Stimulated activated CD8-positive, alpha-beta memory T cell treated with anti-CD3 and anti-CD28 coated beads, Interleukin-15, amount 100 ng/mL, for 4 hours (primary cell): ENCODE measurements around the gene GDF2.

ENCODE experiments used
- DNase-seq, 2 donors: peaks; one replicate each; pipeline ENCODE4 v3.0.0-alpha.2; 2020; ENCODE audit warnings: low read depth in 2 of 2

GDF2 gene

GRCh38 chr10:47351899-47352815, 29.9 kb downstream of the GDF2 start:
- DNase-seq = no peak

DNA sequence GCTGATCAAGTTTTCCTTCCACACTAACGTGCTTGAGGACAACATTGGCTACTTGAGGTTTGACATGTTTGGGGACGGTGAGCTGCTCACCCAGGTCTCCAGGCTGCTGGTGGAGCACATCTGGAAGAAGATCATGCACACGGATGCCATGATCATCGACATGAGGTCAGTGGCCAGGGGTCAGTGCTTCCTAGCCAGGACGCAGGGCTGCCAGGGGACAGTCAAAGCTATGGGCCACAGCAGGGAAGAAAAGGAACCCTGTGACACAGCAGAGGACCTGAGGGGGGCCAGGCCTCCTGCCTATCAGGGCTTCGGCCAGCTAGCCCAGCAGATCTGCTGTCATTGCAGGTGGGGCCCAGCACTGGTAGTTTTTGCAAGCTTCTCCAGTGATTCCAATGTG, 31.1 kb downstream of the GDF2 start:
- no peak for DNase-seq

GRCh38 chr10:47354165-47354564, 31.9 kb downstream of the GDF2 start:
- DNase-seq = no peak

GRCh38 chr10:47354900-47355299, 32.6 kb downstream of the GDF2 start:
- DNase-seq = no peak

DNA sequence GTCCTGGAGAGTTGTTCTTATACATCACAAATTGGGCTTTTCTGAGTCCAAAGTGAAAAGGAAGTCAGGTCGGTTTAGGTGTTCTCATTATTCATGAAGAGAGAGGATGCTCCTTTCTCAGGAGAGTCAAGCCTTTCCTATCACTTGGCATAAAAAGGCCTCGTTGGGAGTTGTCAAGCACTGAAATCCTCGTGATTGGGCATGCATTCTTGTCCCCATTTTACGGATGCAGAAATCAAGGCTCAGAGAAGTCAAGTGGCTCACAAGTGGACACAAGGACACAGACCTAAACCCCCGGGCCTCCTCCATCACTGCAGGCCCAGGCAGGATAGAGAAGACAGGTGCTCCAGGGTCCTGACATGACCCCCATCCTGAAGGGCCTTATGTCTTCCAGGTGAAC, 34.5 kb downstream of the GDF2 start:
- DNase-seq = no peak

- DNase-seq = no peak
Measured at GRCh38 chr10:47357131-47357582, 34.9 kb downstream of the GDF2 start.

DNA sequence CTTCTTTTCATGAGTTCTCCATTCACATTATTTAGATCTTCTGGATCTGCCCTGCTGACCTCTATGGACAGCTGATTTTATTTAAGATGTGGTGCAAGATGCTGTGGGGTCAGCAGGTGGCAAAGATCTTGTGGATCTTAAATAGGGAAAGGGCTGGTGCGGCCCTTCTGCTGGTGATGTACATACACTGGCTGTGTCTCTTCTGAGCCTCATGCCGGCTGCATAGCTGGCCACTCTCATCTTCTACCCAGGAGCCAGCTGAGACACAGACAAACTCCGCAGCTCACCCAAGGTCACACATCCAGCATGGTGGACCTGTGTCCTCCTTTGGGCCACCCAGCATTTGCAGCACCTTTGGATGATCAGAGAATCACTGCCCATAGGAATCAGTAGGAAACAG, 35.7 kb downstream of the GDF2 start:
- DNase-seq = no peak

DNA sequence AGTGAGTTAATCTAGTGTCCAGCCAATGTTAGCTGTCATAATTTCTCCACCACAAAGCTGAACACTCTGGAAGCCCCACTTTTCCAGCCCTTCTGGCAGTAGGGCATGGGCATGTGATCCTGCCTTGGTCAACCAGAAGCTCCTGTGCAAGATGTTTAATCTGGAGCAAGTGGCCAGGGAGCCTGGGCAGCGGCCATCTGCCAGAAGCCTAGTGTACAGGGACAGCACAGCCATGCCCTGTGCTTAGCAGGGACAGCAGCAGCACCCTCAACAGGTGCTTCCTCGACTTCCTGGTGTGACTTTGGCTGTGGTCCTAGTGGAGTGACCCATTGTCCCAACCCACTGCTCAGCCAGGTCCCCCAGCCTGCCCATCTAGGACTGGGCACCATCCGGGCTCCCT, 36.2 kb downstream of the GDF2 start:
- DNase-seq = no peak

DNA sequence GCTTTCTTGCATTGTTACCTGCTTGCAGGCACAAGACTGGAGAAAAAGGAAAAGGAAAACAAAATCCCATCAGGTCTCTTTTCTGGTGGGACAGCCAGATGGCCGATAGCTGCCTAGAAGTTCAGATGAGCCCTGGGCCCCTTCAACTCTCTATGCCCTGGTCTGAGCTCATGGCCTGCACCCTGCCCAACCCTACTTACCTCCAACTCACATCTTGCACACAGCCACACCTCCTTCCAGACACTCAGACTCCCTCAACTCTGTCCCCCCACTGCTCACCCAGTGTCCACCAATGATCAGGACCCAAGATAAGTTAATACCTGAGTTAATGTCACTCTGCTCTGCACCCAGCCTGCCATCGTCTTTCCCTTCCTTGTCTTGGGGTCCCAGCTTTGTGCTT, 36.8 kb downstream of the GDF2 start:
- no peak for DNase-seq

DNA sequence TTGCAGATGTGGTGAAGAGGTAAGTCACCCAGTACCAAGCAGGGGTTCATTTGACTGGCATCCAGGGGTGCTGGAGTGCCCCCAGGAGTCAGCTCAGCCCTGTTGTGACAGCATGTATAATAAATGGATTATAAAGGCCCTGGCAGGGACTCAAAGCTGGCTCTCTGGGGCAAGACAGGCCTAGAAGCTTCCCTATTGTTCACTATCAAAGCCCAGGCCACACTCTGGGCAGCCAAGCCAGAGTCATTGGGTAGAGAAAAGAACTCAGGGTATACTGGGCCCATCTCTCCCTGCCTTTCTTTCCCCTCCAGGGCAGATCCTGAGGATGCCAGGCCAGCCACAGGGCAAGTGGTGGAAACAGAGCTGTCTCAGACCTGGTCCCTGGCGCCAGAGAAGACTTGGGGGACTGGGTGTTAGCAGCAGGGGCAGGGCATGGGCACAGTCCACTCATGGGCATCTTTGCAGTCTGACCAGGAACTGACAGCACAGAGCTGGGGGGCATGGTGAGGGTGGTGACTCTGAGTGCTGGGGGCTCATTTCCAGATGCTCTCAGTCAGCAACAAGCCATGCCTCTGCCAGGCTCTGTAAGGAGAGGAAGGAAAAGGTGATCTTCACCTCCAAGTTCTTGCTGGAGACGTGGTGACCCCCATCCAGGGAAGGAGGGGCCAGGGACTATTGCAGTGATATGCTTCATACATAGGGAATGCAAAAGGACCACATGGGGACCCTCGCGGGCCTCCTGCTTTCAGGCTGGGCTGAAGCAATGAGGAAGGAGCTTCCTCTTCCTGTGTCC, 37.6 kb downstream of the GDF2 start:
- DNase-seq = no peak

- DNase-seq = no peak
Measured at GRCh38 chr10:47360419-47361040, 38.3 kb downstream of the GDF2 start.

DNA sequence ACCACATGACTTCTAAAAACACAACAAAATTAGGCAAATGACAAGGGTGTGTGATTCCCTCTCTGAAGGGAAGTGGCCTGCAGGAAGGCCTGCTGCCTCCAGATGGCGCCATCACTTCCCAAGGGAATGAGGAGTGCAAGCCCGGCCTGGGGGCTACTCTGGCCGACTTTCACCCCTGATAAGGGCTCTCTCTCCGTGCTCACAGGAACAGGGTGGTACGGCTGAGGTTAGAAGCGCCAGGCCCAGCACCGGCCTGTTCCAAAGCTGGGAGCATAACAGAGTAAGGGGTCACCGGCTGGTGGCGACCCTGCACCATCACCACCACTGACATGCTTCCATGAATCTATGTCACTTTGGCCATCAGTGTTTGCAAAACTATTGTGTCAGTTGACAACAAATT, 39.0 kb downstream of the GDF2 start:
- DNase-seq = no peak

- no peak for DNase-seq
Measured at GRCh38 chr10:47362199-47362598, 39.9 kb downstream of the GDF2 start.

DNA sequence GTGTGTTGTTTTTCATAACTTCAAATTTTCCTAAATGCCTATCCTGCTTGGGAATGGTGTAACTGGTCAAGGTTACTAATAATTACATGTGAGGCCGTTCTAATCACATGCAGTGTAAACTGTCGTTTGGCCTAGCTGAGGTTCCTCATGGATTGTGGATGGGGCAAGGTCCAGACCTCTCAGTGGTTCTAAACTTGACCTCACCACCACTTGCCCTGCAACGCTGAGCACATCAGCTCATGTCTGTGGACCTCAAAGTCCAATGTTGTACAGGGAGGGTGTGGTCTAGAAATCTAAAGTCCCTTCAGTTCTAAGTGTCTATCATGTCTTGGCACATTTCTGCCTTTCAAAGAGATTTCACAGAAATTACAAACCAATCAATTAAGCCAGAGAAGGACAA, 41.5 kb downstream of the GDF2 start:
- DNase-seq = no peak

GRCh38 chr10:47364366-47364765, 42.1 kb downstream of the GDF2 start:
- no peak for DNase-seq

GRCh38 chr10:47364911-47365310, 42.7 kb downstream of the GDF2 start:
- no peak for DNase-seq

DNA sequence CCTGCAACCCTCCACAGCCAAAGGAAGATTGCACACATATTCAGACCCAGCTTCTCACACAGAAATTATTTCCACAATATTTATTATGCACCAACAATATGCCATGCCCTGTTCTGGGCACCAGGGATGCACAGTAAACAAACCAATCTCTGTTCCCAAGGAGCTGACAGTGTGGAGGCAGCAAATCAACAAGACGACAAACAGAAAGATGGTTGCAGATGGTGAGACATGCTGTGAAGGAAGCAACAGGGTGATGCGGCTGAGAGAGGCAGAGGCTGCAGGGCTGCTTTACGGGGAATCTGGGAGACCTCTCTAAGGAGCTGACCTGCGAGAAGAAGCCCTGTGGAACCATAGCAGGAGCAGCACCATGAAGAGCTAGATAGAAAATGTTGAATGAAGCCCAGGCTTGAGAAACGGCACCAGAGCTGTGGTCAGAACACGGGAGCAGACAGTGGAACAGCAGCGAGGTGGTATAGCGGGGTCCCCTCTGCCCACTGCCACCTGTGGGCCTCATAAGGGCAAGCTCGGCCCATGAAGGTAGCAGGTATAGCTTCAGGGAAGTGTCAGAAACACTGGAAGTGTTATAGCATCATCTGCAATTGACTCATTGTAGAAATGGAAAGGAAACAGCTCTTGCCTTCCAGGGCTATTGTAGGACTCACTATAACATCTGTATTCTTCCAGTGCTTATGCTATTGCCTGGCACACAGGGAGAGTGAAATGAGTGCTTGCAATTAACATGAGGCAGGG, 43.4 kb downstream of the GDF2 start:
- no peak for DNase-seq

DNA sequence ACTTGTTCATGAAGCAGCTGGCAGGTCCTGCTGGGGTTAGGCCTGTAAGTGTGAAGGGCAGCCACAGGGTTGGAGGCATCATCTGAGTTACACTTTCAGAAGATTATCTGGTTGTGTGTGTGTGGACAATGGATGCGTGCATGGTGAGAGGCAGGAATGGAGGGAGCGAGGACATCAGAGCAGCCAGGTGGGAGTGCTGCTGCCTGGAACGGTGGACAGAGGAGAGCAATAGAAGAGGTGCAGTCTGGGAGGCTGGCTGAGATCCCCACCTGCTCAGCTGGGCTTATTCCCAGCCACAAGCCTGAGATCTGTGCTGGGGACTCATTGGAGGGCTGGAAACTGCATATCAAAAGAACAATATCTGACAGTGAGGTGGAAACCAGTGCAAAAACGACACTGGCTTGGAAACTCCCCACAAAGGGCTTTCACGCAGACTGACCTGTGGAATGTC, 44.0 kb downstream of the GDF2 start:
- DNase-seq = no peak

GRCh38 chr10:47366731-47367460, 44.6 kb downstream of the GDF2 start:
- no peak for DNase-seq

- no peak for DNase-seq
Measured at GRCh38 chr10:47367646-47368045, 45.4 kb downstream of the GDF2 start.
